Stomach smooth muscle (tissue), 2 donors: Measurements from ENCODE around the gene CDH4.

Experiments
- H3K27ac ChIP-seq: one replicate; pipeline ENCODE4 v1.7.0; 2013; ENCODE audit warnings: mild to moderate bottlenecking, low read length, inconsistent platforms
- H3K27me3 ChIP-seq, 2 donors: one replicate each; pipeline ENCODE4 v1.7.0; 2013; ENCODE audit warnings: low read length in 2 of 2; ENCODE audit not compliant: insufficient read depth in 2 of 2, control insufficient read depth in 1 of 2
- H3K36me3 ChIP-seq, 2 donors: one replicate each; pipeline ENCODE4 v1.7.0; 2013; ENCODE audit warnings: low read length in 2 of 2; ENCODE audit not compliant: control insufficient read depth in 2 of 2, insufficient read depth in 2 of 2
- H3K4me1 ChIP-seq: one replicate; pipeline ENCODE4 v1.7.0; 2013; ENCODE audit warnings: low read length; ENCODE audit not compliant: control insufficient read depth, insufficient read depth
- H3K4me3 ChIP-seq, 2 donors: one replicate each; pipeline ENCODE4 v1.7.0; 2013; ENCODE audit warnings: low read length in 2 of 2
- H3K9ac ChIP-seq, 2 donors: one replicate each; pipeline ENCODE4 v1.7.0; 2013; ENCODE audit warnings: low read length in 2 of 2, mild to moderate bottlenecking in 1 of 2
- H3K9me3 ChIP-seq, 2 donors: one replicate each; pipeline ENCODE4 v1.7.0; 2013; ENCODE audit warnings: low read length in 2 of 2; ENCODE audit not compliant: control insufficient read depth in 2 of 2
- donor health status: healthy.
- donor health status: Pancreatic carcinoma.

The CDH4 gene

GRCh38 chr20:61385296-61385695 is 133.2 kb downstream of the CDH4 start:
- no peaks in the 10 kb centered on the region for H3K36me3 ChIP-seq
- H3K9ac ChIP-seq, result no peak overlapping the region
- H3K4me1 ChIP-seq, result no peaks in the 10 kb centered on the region
- H3K4me3 ChIP-seq, result no peak overlapping the region
- H3K9me3 ChIP-seq, result peaks cover 2 to 9% of the 10 kb centered on the region in 2 donors
- H3K27ac ChIP-seq, result no peak overlapping the region
- H3K27me3 ChIP-seq, result peaks cover 12 to 14% of the 10 kb centered on the region in 2 donors

GRCh38 chr20:61385731-61386130 is 133.7 kb downstream of the CDH4 start:
- no peak overlapping the region for H3K4me3 ChIP-seq
- peaks cover 2 to 9% of the 10 kb centered on the region in 2 donors for H3K9me3 ChIP-seq
- no peak overlapping the region for H3K9ac ChIP-seq
- peaks cover 12 to 14% of the 10 kb centered on the region in 2 donors for H3K27me3 ChIP-seq
- H3K27ac ChIP-seq, result no peak overlapping the region
- H3K4me1 ChIP-seq, result no peaks in the 10 kb centered on the region
- no peaks in the 10 kb centered on the region for H3K36me3 ChIP-seq

- H3K9ac ChIP-seq, result no peak overlapping the region
- H3K4me3 ChIP-seq, result no peak overlapping the region
- peaks cover 2 to 5% of the 10 kb centered on the region in 2 donors for H3K9me3 ChIP-seq
- H3K36me3 ChIP-seq, result no peaks in the 10 kb centered on the region
- H3K27me3 ChIP-seq, result peaks cover 11 to 12% of the 10 kb centered on the region in 2 donors
- no peak overlapping the region for H3K27ac ChIP-seq
- H3K4me1 ChIP-seq, result no peaks in the 10 kb centered on the region
Measured at GRCh38 chr20:61387204-61387953, 135.3 kb downstream of the CDH4 start.

- Histone ChIP-seq H3K27me3 (peaks cover 11 to 12% of the 10 kb centered on the region in 2 donors), H3K9me3 (peaks cover 2% of the 10 kb centered on the region in 2 donors), H3K4me1 (no peaks in the 10 kb centered on the region), H3K9ac (no peak overlapping the region), H3K4me3 (no peak overlapping the region), H3K27ac (no peak overlapping the region), H3K36me3 (no peaks in the 10 kb centered on the region)
Measured at GRCh38 chr20:61387954-61388348, 135.9 kb downstream of the CDH4 start.

GRCh38 chr20:61389077-61389476 is 137.0 kb downstream of the CDH4 start:
- Histone ChIP-seq H3K4me3 (no peak overlapping the region), H3K9ac (no peak overlapping the region), H3K9me3 (peaks cover 2% of the 10 kb centered on the region in 2 donors), H3K36me3 (no peaks in the 10 kb centered on the region), H3K27me3 (peaks cover 11 to 12% of the 10 kb centered on the region in 2 donors), H3K27ac (no peak overlapping the region), H3K4me1 (no peaks in the 10 kb centered on the region)

- no peak overlapping the region for H3K9ac ChIP-seq
- no peak overlapping the region for H3K4me3 ChIP-seq
- H3K9me3 ChIP-seq, result peaks cover 0 to 2% of the 10 kb centered on the region in 2 donors
- no peaks in the 10 kb centered on the region for H3K4me1 ChIP-seq
- no peaks in the 10 kb centered on the region for H3K36me3 ChIP-seq
- peaks cover 10 to 11% of the 10 kb centered on the region in 2 donors for H3K27me3 ChIP-seq
- H3K27ac ChIP-seq, result no peak overlapping the region
Measured at GRCh38 chr20:61391185-61391584, 139.1 kb downstream of the CDH4 start.

GRCh38 chr20:61391812-61392520 is 139.9 kb downstream of the CDH4 start:
- Histone ChIP-seq H3K27ac (no peak overlapping the region), H3K9me3 (peaks cover 0 to 2% of the 10 kb centered on the region in 2 donors), H3K36me3 (no peaks in the 10 kb centered on the region), H3K9ac (no peak overlapping the region), H3K4me3 (no peak overlapping the region), H3K27me3 (peaks cover 6 to 11% of the 10 kb centered on the region in 2 donors), H3K4me1 (no peaks in the 10 kb centered on the region)

GRCh38 chr20:61394088-61394799 is 142.2 kb downstream of the CDH4 start:
- Histone ChIP-seq H3K9me3 (peaks cover 0 to 1% of the 10 kb centered on the region in 2 donors), H3K4me3 (no peak overlapping the region), H3K27ac (no peak overlapping the region), H3K4me1 (no peaks in the 10 kb centered on the region), H3K9ac (no peak overlapping the region), H3K36me3 (no peaks in the 10 kb centered on the region), H3K27me3 (peaks cover 0 to 1% of the 10 kb centered on the region in 2 donors)

- H3K9me3 ChIP-seq, result peaks cover 4 to 6% of the 10 kb centered on the region in 2 donors
- no peaks in the 10 kb centered on the region for H3K27me3 ChIP-seq
- H3K4me1 ChIP-seq, result no peaks in the 10 kb centered on the region
- no peak overlapping the region for H3K27ac ChIP-seq
- no peak overlapping the region for H3K4me3 ChIP-seq
- H3K9ac ChIP-seq, result no peak overlapping the region
- H3K36me3 ChIP-seq, result no peaks in the 10 kb centered on the region
Measured at GRCh38 chr20:61396262-61396848, 144.3 kb downstream of the CDH4 start.

- H3K4me3 ChIP-seq, result no peak overlapping the region
- H3K4me1 ChIP-seq, result no peaks in the 10 kb centered on the region
- no peak overlapping the region for H3K27ac ChIP-seq
- H3K9ac ChIP-seq, result no peak overlapping the region
- H3K9me3 ChIP-seq, result peaks cover 5 to 7% of the 10 kb centered on the region in 2 donors
- H3K36me3 ChIP-seq, result no peaks in the 10 kb centered on the region
- H3K27me3 ChIP-seq, result no peaks in the 10 kb centered on the region
Measured at GRCh38 chr20:61397146-61397545, 145.1 kb downstream of the CDH4 start.
